B cell (primary cell): Measurements from ENCODE around the gene ADSS1.

Source experiments
- CTCF ChIP-seq: fragments of 200-600 bp; IDR thresholded peaks from one replicate; pipeline ENCODE4 v1.8.0; 2022; ENCODE audit warnings: antibody characterized with exemption, mild to moderate bottlenecking
- EZH2 ChIP-seq: IDR thresholded peaks from 2 replicates; pipeline ENCODE4 v1.6.1; 2012; ENCODE audit warnings: borderline replicate concordance, low read depth, mild to moderate bottlenecking, moderate library complexity, low read length; ENCODE audit not compliant: insufficient read depth, poor library complexity, severe bottlenecking

- TF ChIP-seq CTCF (no peak), EZH2 (no peak)
Measured at GRCh38 chr14:104700747-104701217, 23.2 kb upstream of the ADSS1 start.
